Loucy (cell line): ENCODE data around the gene ZNF598.

Experiments
- CTCF ChIP-seq: fragments of 200-600 bp; sonication (generic); conservative IDR thresholded peaks from 2 replicates; pipeline ENCODE4 v1.5.1; 2014; ENCODE audit warnings: mild to moderate bottlenecking, antibody characterized with exemption, low read length
- EZH2phosphoT487 ChIP-seq: fragments of 200-600 bp; IDR thresholded peaks from 2 replicates; pipeline ENCODE4 v1.6.1; 2018; ENCODE audit warnings: antibody characterized with exemption, mild to moderate bottlenecking, moderate library complexity, borderline replicate concordance

GRCh38 chr16:2005646-2006045 lies 4.0 kb downstream of the ZNF598 start:
- TF ChIP-seq EZH2phosphoT487 (no peak), CTCF (no peak)
